HG03520 (cell line): Measurements from ENCODE around the gene CREG2.
"Not testable (repeated sequence)": the region's sequence is repeated elsewhere in the genome, so short reads cannot be mapped to it uniquely, and the experiment has no call there.

Experiments used
- ATAC-seq: cut with Tn5 transposase; IDR thresholded peaks from one replicate; pipeline ENCODE4 v1.9.1; 2021; ENCODE audit warnings: mild to moderate bottlenecking, moderate library complexity; ENCODE audit not compliant: unreplicated experiment

The CREG2 gene

DNA sequence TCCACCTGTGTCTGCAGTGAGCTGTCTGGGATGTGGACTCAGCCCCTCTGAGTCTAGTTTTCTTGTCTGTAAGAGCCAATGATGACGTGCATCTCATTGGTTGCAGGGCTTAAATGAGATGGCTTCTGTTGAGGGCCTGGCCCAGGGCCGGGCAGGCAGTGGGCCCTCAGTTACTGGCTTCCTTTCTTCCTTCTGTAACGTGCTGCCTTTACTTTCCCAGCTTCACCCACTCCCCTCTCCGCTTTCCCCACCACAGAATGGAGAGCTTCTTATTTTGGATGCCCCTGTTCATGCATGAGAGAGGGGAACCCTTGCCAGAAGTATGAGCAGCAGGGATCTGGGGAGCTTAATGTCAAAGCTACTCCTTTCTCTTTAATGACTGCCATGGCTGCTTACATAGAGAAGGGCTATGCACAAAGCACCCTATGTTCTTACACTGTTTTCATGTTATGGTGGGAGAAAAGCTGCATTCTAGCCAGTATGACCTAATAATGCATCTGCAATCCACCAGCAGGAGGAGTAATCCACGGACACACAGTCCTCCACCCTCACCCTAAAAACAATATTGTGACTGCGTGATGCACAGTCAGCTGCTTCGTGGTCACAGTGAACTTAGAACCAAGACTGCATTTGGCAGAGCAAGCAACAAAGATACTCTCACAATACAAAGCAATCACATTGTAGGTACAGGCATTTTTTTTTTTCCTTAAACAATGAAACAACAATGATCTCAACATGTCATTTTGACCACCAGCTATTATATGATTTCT, 37.2 kb downstream of the CREG2 start:
- ATAC-seq = no peak

GRCh38 chr2:101348883-101349282, 38.4 kb downstream of the CREG2 start:
- ATAC-seq = no peak

- no peak for ATAC-seq
Measured at GRCh38 chr2:101346909-101347308, 40.4 kb downstream of the CREG2 start.

GRCh38 chr2:101344137-101344536, 43.2 kb downstream of the CREG2 start:
- ATAC-seq = no peak

DNA sequence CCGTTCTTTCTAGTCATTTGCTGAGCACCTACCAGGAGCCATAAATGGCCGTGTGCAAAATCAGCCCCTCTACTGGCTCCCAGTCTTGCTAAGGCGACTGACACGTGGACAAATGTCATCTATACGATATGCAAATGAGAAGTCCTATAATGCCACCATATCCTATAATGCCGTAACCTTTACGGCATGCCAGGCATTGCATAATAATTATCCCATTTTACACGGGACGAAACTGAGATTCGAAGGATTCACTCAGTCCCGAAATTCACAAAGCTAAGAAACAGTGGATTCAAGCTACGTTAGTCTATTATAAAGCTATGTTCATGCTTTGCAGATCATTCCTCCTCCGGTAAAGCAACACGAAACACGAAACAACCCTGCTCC, 44.7 kb downstream of the CREG2 start:
- ATAC-seq = no peak

- no peak for ATAC-seq
Measured at GRCh38 chr2:101341901-101342624, 45.2 kb downstream of the CREG2 start.

DNA sequence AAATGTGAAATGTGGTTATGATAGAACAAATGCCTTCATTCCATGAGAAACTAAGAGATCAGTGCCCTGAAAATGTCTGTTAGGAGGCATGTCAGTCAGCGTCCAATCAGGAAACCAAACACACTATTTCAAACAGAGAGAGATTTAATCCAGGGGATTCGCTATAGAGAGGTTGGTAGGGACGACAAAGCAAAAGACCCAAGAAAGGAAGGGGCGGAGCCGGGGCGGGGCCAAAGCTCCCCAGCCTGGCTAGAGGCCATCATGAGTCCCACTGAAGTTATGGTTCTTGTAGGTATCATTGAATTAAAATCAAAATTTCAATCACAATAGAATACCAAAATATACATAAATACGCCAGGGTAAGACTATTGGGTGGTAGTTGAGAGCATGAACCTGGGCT, 45.9 kb downstream of the CREG2 start:
- no peak for ATAC-seq

GRCh38 chr2:101340141-101340551, 47.2 kb downstream of the CREG2 start:
- ATAC-seq = no peak

- ATAC-seq = no peak
Measured at GRCh38 chr2:101339266-101339880, 47.9 kb downstream of the CREG2 start.

GRCh38 chr2:101337877-101338276, 49.4 kb downstream of the CREG2 start:
- no peak for ATAC-seq

- ATAC-seq = no peak
Measured at GRCh38 chr2:101332885-101333766, 54.2 kb downstream of the CREG2 start.

DNA sequence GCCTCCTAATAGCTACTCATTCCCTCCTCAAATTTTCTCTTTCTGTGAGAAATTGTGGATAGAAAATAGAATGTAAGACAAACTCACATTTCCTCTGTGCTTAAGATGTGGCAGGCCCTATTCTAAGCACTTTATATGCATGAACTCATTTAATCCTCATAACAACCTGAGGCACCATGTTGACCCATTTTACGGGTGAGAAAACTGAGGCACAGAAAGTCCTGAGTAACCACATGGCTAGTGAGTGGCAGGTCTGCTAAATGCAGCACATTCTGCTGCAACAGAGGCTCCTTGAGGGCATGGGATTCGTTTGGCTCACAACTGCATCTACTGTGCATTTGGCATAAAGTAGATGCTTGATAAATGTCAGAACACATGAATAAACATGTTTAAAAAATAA, 56.1 kb downstream of the CREG2 start:
- ATAC-seq = no peak

DNA sequence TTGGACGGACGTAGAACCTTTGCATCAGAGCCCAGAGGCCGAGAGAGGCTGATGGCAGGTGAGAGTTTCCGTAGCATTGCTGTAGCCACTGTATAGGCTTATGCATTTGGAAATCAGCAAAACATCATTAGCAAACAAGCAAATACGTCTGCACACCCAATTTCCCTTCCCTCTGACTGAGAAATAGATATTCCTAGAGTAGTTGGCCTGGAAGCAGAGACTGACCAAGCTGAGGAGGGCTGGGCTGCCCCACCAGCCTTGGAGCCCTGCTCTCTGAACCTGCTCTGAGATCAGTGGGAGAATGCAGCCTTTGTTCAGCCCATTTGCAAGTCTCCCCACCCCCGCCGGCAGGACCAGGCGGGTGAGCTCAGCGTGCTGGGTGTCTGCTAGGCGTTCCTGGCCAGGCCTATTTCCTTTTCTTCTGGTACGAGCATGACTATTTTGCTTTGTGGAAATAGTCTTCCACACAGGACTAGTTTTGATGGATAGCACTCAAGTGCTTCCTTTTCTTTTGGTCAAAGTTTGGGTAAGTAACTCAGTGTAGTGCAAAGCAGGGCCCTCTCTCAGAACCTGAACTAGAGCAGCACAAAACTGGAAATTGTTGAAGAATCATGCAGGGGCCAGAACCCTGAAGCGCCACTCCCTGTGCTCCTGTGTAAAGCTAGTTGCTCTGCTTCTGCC, 56.9 kb downstream of the CREG2 start:
- ATAC-seq = no peak

GRCh38 chr2:101329026-101329425, 58.3 kb downstream of the CREG2 start:
- no peak for ATAC-seq

DNA sequence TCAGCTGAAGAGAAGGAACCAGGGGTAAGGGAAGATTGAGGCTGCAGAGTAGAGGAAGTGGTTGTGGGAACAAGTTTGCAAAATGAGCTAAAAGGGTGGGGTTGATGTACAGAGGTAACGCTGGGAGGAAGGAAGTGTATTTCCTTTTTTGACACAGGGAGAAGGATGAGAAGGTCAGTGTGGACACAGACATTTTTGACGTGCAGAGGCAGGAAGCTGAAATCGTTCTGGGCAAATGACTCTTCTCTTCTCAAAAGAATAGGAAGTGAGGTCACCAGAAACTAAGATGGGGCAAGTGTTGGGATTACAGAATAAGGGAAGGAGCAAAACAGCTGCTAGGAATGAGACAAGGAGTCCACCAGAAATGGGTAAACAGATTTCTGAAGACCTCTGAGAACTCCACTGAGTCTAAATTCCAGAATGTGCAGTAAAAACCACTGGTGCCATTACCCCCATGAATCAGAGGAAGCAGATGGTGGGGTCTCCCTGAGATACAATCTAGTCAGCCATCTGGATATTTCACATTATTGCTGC, 58.8 kb downstream of the CREG2 start:
- ATAC-seq = no peak

- ATAC-seq = no peak
Measured at GRCh38 chr2:101327863-101328394, 59.4 kb downstream of the CREG2 start.

GRCh38 chr2:101325425-101325824, 61.9 kb downstream of the CREG2 start:
- ATAC-seq = no peak

DNA sequence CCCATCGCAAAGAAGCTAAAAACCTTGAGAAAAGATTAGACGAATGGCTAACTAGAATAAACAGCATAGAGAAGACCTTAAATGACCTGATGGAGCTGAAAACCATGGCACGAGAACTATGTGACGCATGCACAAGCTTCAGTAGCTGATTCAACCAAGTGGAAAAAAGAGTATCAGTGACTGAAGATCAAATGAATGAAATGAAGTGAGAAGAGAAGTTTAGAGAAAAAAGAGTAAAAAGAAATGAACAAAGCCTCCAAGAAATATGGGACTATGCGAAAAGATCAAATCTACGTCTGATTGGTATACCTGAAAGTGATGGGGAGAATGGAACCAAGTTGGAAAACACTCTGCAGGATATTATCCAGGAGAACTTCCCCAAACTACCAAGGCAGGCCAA, 70.7 kb downstream of the CREG2 start:
- not testable (repeated sequence) for ATAC-seq

GRCh38 chr2:101311696-101312017, 75.6 kb downstream of the CREG2 start:
- no peak for ATAC-seq
